ENCODE measurements around the gene BMI1.

BMI1 gene

DNA sequence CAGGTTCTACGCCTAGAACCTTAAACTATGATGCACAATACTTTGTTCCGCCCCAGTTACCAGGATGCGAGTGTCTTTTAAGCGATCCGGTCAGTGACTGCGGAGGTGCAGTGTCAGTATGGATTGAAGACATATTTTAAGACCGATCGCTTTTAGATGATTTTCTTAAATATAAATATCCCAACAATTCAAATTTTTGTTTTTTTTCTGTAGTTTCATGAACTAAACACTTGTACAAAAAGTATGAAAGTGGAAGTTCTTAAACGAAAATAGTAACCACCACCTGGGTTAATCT, 3.9 kb upstream of the BMI1 start:
- peak overlapping the region; percentile 54 for H3K4me3 ChIP-seq (replicated peaks; ENCODE audit: insufficient read depth, low read length)
- TF ChIP-seq POLR2AphosphoS5 (IDR thresholded peaks at IDR 0.05; ENCODE audit: low read depth) = no peak
- TF ChIP-seq REST (IDR thresholded peaks at IDR 0.05; ENCODE audit: insufficient replicate concordance, low read depth) = no peak
- TF ChIP-seq SPI1 (IDR thresholded peaks at IDR 0.05; ENCODE audit: borderline replicate concordance, low read depth) = no peak
- TF ChIP-seq GABPA (IDR thresholded peaks at IDR 0.05; ENCODE audit: low read depth) = no peak
- no peak for TF ChIP-seq CTCF (IDR thresholded peaks at IDR 0.05; ENCODE audit: insufficient read depth, low read length)
- DNase-seq (ENCODE audit: low read depth in 1 of 2, low spot score in 1 of 2) = no peak
- H3K27ac ChIP-seq (replicated peaks) = peak overlapping the region; percentile 95
- H3K27me3 ChIP-seq (ENCODE audit: insufficient read depth, poor library complexity, severe bottlenecking) = peaks cover 1% of the 10 kb centered on the region

DNA sequence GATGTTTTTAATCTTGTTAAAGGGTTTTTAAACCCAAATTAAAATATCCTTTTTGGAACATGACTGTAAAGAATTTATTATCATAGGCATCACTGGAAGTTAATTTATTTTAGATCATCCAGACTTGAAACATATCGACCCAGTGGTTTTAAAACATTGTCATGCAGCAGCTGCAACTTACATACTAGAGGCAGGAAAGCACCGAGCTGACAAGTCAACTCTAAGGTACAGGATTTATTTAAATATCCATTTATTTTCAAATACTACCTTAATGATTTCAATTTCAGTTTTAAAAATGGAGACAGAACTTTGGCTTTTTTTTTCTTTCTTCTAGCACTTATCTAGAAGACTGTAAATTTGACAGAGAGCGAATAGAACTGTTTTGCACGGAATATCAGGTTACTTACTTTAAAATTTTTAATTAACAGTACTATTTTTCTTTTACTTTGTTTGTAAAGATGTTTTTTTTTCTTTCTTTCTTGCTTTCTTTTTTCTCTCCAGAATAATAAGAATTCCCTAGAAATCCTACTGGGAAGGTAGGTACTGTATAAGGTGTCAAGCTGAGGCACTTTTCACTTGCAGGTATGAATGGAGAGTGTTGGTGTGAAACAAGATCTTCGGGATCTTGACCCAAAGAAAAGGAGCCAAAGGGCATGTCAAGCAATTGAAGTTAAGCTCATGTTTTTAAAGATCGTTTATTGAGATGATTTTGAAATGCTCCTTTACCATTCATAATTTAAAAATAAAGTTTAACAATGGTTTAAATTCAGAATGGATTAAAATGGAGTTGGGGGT, 2.9 kb upstream of the BMI1 start:
- no peak for TF ChIP-seq GABPA (IDR thresholded peaks at IDR 0.05; ENCODE audit: low read depth)
- no peak for TF ChIP-seq REST (IDR thresholded peaks at IDR 0.05; ENCODE audit: insufficient replicate concordance, low read depth)
- TF ChIP-seq CTCF (IDR thresholded peaks at IDR 0.05; ENCODE audit: insufficient read depth, low read length) = no peak
- no peak for TF ChIP-seq POLR2AphosphoS5 (IDR thresholded peaks at IDR 0.05; ENCODE audit: low read depth)
- TF ChIP-seq SPI1 (IDR thresholded peaks at IDR 0.05; ENCODE audit: borderline replicate concordance, low read depth) = no peak
- Histone ChIP-seq H3K4me3 (replicated peaks; ENCODE audit: insufficient read depth, low read length) (no peak overlapping the region), H3K27ac (replicated peaks) (no peak overlapping the region), H3K27me3 (ENCODE audit: insufficient read depth, poor library complexity, severe bottlenecking) (peaks cover 5% of the 10 kb centered on the region)
- no peak for DNase-seq (ENCODE audit: low read depth in 1 of 2, low spot score in 1 of 2)

DNA sequence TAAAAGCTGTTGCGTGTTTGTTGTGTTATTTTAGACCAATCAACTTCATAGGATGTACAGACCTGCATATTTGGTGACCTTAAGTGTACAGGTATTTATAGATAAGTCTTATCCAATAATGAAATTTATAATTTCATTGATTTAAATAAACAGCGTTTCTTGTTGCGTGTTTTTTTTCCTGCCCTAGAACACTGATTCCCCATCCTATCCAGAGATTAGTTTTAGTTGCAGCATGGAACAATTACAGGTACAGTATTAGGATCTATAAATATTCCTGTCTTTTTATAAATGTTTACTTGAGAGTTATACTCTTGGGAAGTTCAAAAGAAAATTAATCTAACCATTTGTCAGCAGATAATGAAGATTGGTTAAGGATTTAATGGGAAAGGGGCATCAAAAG, 2.1 kb upstream of the BMI1 start:
- Histone ChIP-seq H3K27ac (replicated peaks) (no peak overlapping the region), H3K4me3 (replicated peaks; ENCODE audit: insufficient read depth, low read length) (no peak overlapping the region), H3K27me3 (ENCODE audit: insufficient read depth, poor library complexity, severe bottlenecking) (peaks cover 5% of the 10 kb centered on the region)
- TF ChIP-seq POLR2AphosphoS5 (IDR thresholded peaks at IDR 0.05; ENCODE audit: low read depth) = no peak
- TF ChIP-seq CTCF (IDR thresholded peaks at IDR 0.05; ENCODE audit: insufficient read depth, low read length) = no peak
- no peak for TF ChIP-seq REST (IDR thresholded peaks at IDR 0.05; ENCODE audit: insufficient replicate concordance, low read depth)
- no peak for TF ChIP-seq SPI1 (IDR thresholded peaks at IDR 0.05; ENCODE audit: borderline replicate concordance, low read depth)
- TF ChIP-seq GABPA (IDR thresholded peaks at IDR 0.05; ENCODE audit: low read depth) = no peak
- DNase-seq (ENCODE audit: low read depth in 1 of 2, low spot score in 1 of 2) = no peak

All from HL-60 (cell line).